CD14-positive monocyte (primary cell): ENCODE results near the gene ARHGAP15. TPM values are rescaled to one million over a fixed set of nuclear protein-coding genes. Genes with fewer than 3 reads are reported as not detected.
A peak's percentile ranks its signal among the peaks of the same experiment; 100 is the strongest.

Source experiments
- DNase-seq, 3 donors: peaks; one replicate each; pipeline ENCODE4 v3.0.0-alpha.2; 2011 to 2022
- H2AFZ ChIP-seq: 2 replicates; pipeline ENCODE4 v1.6.0; 2012; ENCODE audit warnings: mild to moderate bottlenecking, low read depth, low read length, inconsistent platforms; ENCODE audit not compliant: insufficient read depth, poor library complexity, severe bottlenecking
- H3K27ac ChIP-seq, 2 donors: 1 replicate in 1 of 2; 2 replicates in 1 of 2; pipeline ENCODE4 v1.5.1; 2012 to 2013; ENCODE audit warnings: low read length in 2 of 2, control low read depth in 1 of 2, inconsistent platforms in 1 of 2, low read depth in 1 of 2, mild to moderate bottlenecking in 1 of 2
- H3K27me3 ChIP-seq, 2 donors: one replicate each; pipeline versions ENCODE4 v1.6.0 to v1.6.1; 2011 to 2013; ENCODE audit warnings: low read length in 2 of 2; ENCODE audit not compliant: control insufficient read depth in 2 of 2, insufficient read depth in 2 of 2
- H3K36me3 ChIP-seq, 2 donors: replicated peaks in 1 of 2; 1 replicate in 1 of 2; 2 replicates in 1 of 2; pipeline versions ENCODE4 v1.5.1 to v1.6.1; 2012 to 2013; ENCODE audit warnings: low read length in 2 of 2, control low read depth in 1 of 2, inconsistent platforms in 1 of 2, mild to moderate bottlenecking in 1 of 2; ENCODE audit not compliant: insufficient read depth in 2 of 2, control insufficient read depth in 1 of 2
- H3K4me1 ChIP-seq, 2 donors: 1 replicate in 1 of 2; 2 replicates in 1 of 2; pipeline versions ENCODE4 v1.5.1 to v1.6.1; 2012 to 2013; ENCODE audit warnings: low read length in 2 of 2, control low read depth in 1 of 2, inconsistent platforms in 1 of 2, mild to moderate bottlenecking in 1 of 2, moderate library complexity in 1 of 2; ENCODE audit not compliant: insufficient read depth in 2 of 2, control insufficient read depth in 1 of 2
- H3K4me2 ChIP-seq: replicated peaks from 2 replicates; pipeline ENCODE3; 2012; ENCODE audit warnings: low read length, moderate library complexity, mild to moderate bottlenecking; ENCODE audit not compliant: poor library complexity, severe bottlenecking; ENCODE audit errors: extremely low read depth
- H3K4me3 ChIP-seq, 3 experiments: fragments of 200-600 bp in 1 of 3; sonication (generic) in 1 of 3; replicated peaks in 1 of 3; 1 replicate in 2 of 3; 2 replicates in 1 of 3; pipeline ENCODE4 v1.5.1; 2011 to 2013; ENCODE audit warnings: low read length in 3 of 3, mild to moderate bottlenecking in 3 of 3, control low read depth in 2 of 3, low read depth in 2 of 3, inconsistent platforms in 1 of 3, moderate library complexity in 1 of 3
- H3K79me2 ChIP-seq: 2 replicates; pipeline ENCODE4 v1.6.0; 2012; ENCODE audit warnings: mild to moderate bottlenecking, control low read depth, inconsistent platforms, low read length, moderate library complexity; ENCODE audit not compliant: insufficient read depth
- H3K9ac ChIP-seq: 2 replicates; pipeline ENCODE4 v1.6.0; 2017; ENCODE audit warnings: low read length, mild to moderate bottlenecking; ENCODE audit not compliant: insufficient read depth, poor library complexity, severe bottlenecking
- H3K9me3 ChIP-seq, 2 donors: replicated peaks in 1 of 2; 1 replicate in 1 of 2; 2 replicates in 1 of 2; pipeline versions ENCODE4 v1.5.1 to v1.6.1; 2012 to 2013; ENCODE audit warnings: low read length in 2 of 2, control low read depth in 1 of 2; ENCODE audit not compliant: control insufficient read depth in 1 of 2, insufficient read depth in 1 of 2
- H4K20me1 ChIP-seq: 2 replicates; pipeline ENCODE4 v1.6.0; 2012; ENCODE audit warnings: mild to moderate bottlenecking, low read length, control low read depth, moderate library complexity; ENCODE audit not compliant: insufficient read depth
- H3K27ac Mint-ChIP-seq, 7 donors: one replicate each; pipeline ENCODE4 v1.8.0; 2020; ENCODE audit warnings: mild to moderate bottlenecking in 7 of 7, mixed read lengths in 7 of 7, moderate library complexity in 6 of 7, inconsistent platforms in 2 of 7
- H3K27me3 Mint-ChIP-seq, 3 donors: one replicate each; pipeline ENCODE4 v1.8.0; 2021 to 2022; ENCODE audit warnings: low read depth in 3 of 3, mild to moderate bottlenecking in 3 of 3, mixed read lengths in 3 of 3, moderate library complexity in 3 of 3, inconsistent platforms in 1 of 3
- H3K36me3 Mint-ChIP-seq, 2 donors: one replicate each; pipeline ENCODE4 v1.8.0; 2020; ENCODE audit warnings: mixed read lengths in 2 of 2, inconsistent platforms in 1 of 2, mild to moderate bottlenecking in 1 of 2
- H3K4me1 Mint-ChIP-seq: one replicate; pipeline ENCODE4 v1.8.0; 2020; ENCODE audit warnings: mild to moderate bottlenecking, mixed read lengths
- H3K4me3 Mint-ChIP-seq, 2 donors: one replicate each; pipeline ENCODE4 v1.8.0; 2020; ENCODE audit warnings: mild to moderate bottlenecking in 2 of 2, mixed read lengths in 2 of 2, moderate library complexity in 1 of 2
- H3K9me3 Mint-ChIP-seq, 7 donors: one replicate each; pipeline ENCODE4 v1.8.0; 2020 to 2022; ENCODE audit warnings: mixed read lengths in 7 of 7, mild to moderate bottlenecking in 6 of 7, moderate library complexity in 6 of 7, inconsistent platforms in 2 of 7
- CTCF ChIP-seq: fragments of 200-600 bp; IDR thresholded peaks from one replicate; pipeline ENCODE4 v1.8.0; 2022; ENCODE audit warnings: antibody characterized with exemption, mild to moderate bottlenecking
- WGBS: methylation state at CpG from one replicate; pipeline ENCODE4 v1.1.5; 2013; ENCODE audit warnings: missing lambda C conversion rate; ENCODE audit not compliant: insufficient coverage; 5-methylcytosine and 5-hydroxymethylcytosine counted together
- intact Hi-C, 2 donors: fragments of 100-400 bp; cut with micrococcal nuclease; formaldehyde crosslinking; loops; one replicate each; pipeline versions ENCODE4 v1.15.0 to v1.15.1; 2023
- polyA plus RNA-seq, 3 donors: library from polyadenylated mRNA; depleted of rRNA in 1 of 3; unstranded in 2 of 3; stranded (reverse) in 1 of 3; fragments of 300-500 nt in 2 of 3; fragments of >200 nt in 1 of 3; fragmentation: Illumina TruSeq in 2 of 3; gene quantifications; 1 replicate in 2 of 3; 2 replicates in 1 of 3; pipeline ENCODE4 v1.2.3, GENCODE V29; 2012 to 2021

The ARHGAP15 gene
- polyA plus RNA-seq, 3 donors, result 35.4 to 50.9 (median 50.7) TPM

- H4K20me1 ChIP-seq, result no peaks in the 10 kb centered on the region
- peaks cover 0 to 8% of the 10 kb centered on the region in 2 donors for H3K4me1 ChIP-seq
- peaks cover 6 to 16% of the 10 kb centered on the region in 2 donors for H3K36me3 Mint-ChIP-seq
- H3K4me3 Mint-ChIP-seq, result no peak overlapping the region
- H3K9ac ChIP-seq, result no peak overlapping the region
- no peaks in the 10 kb centered on the region for H3K36me3 ChIP-seq
- no peak for DNase-seq
- peak overlapping the region in 1 of 7 donors; percentile 13 for H3K27ac Mint-ChIP-seq
- H2AFZ ChIP-seq, result no peak overlapping the region
- peaks cover 14% of the 10 kb centered on the region for H3K4me1 Mint-ChIP-seq
- H3K4me2 ChIP-seq, result no peak overlapping the region
- intact Hi-C loops, result no loop called here
- no peak overlapping the region for H3K4me3 ChIP-seq
- no peaks in the 10 kb centered on the region for H3K79me2 ChIP-seq
- TF ChIP-seq CTCF, result no peak
- no peaks in the 10 kb centered on the region for H3K27me3 ChIP-seq
- H3K27ac ChIP-seq, result peak overlapping the region in 1 of 2 donors; percentile 6
- no peaks in the 10 kb centered on the region for H3K9me3 Mint-ChIP-seq
- H3K27me3 Mint-ChIP-seq, result no peaks in the 10 kb centered on the region
- no peaks in the 10 kb centered on the region for H3K9me3 ChIP-seq
- WGBS, result 100% methylated on average over 2 of the region's 2 CpGs
These were observed 451.9 kb downstream of the ARHGAP15 start for GRCh38 chr2:143581134-143581533.

DNA sequence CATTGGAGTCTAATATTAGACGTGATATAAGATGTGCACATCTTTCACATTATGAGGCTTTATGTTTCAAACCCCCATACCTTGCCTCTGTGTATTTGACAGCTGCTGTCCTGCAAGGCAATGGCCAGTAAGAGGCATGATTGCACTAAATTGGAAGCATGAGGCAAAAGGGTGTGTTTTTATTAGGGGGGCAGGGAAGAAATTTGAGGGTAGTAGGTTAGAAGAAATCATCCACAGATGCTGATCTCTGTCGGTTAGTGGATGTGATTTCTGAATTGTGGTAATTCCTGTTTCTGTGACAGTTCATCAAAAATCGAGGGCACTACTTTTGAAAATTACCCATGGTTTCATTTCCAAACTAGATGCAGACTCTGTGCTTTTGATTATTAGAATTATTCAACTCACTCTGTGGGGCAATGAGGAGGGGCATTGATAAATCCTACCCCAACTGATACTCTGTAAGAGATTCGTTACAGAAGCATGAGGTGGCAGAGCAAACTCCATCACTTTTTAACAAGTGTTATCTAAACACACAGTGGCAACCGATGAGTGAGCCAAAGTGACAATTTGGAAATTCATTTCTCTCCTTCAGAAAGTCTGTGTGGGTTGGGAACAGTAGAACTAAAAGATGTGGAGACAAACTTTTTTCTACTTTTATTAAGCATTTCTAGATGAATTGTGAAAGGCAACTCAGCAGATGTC is 453.0 kb downstream of the ARHGAP15 start:
- no peak overlapping the region for H3K4me3 ChIP-seq
- no peaks in the 10 kb centered on the region for H3K36me3 ChIP-seq
- H3K27me3 ChIP-seq, result no peaks in the 10 kb centered on the region
- no peaks in the 10 kb centered on the region for H3K79me2 ChIP-seq
- Mint-ChIP-seq H3K27me3 (no peaks in the 10 kb centered on the region), H3K4me3 (no peak overlapping the region), H3K9me3 (peaks cover 0 to 4% (median 0%) of the 10 kb centered on the region in 7 donors), H3K4me1 (peaks cover 21% of the 10 kb centered on the region), H3K36me3 (peaks cover 6 to 11% of the 10 kb centered on the region in 2 donors), H3K27ac (no peak overlapping the region)
- no peak overlapping the region for H2AFZ ChIP-seq
- WGBS, result no CpG with 5 or more reads among the region's 5 CpGs
- no peak overlapping the region for H3K27ac ChIP-seq
- H3K4me1 ChIP-seq, result peaks cover 6 to 15% of the 10 kb centered on the region in 2 donors
- TF ChIP-seq CTCF, result no peak
- H3K9me3 ChIP-seq, result no peaks in the 10 kb centered on the region
- no peak for DNase-seq
- intact Hi-C loops, result no loop called here
- no peaks in the 10 kb centered on the region for H4K20me1 ChIP-seq
- H3K9ac ChIP-seq, result no peak overlapping the region
- H3K4me2 ChIP-seq, result no peak overlapping the region
